Activated CD8-positive, alpha-beta T cell treated with anti-CD3 and anti-CD28 coated beads, Interleukin-2, amount 10 ng/mL, durations not matched to agents 7 days and 5 days (primary cell): ENCODE results near the gene AIG1. TPM values are rescaled to one million over a fixed set of nuclear protein-coding genes. Genes with fewer than 3 reads are reported as not detected.
"Not testable (repeated sequence)": the region's sequence is repeated elsewhere in the genome, so short reads cannot be mapped to it uniquely, and the experiment has no call there.

Source experiments
- ATAC-seq: fragments of 150-1000 bp; cut with Tn5 transposase; one replicate; pipeline ENCODE4 v1.10.0; 2021; ENCODE audit warnings: moderate library complexity
- CTCF ChIA-PET: fragments of 350-600 bp; sonication (Branson Sonifier 250); formaldehyde crosslinking; loops from one replicate; lab custom pipeline; 2021; ENCODE audit warnings: antibody characterized with exemption; lab: Charles Lee
- POLR2A ChIA-PET: fragments of 350-600 bp; sonication (Branson Sonifier 250); formaldehyde crosslinking; loops from one replicate; lab custom pipeline; 2021; ENCODE audit warnings: antibody characterized with exemption; lab: Charles Lee
- DNase-seq: peaks from one replicate; pipeline ENCODE4 v3.0.0-alpha.2; 2020
- H3K27ac Mint-ChIP-seq: one replicate; pipeline ENCODE4 v1.8.0; 2021; ENCODE audit warnings: mild to moderate bottlenecking, mixed read lengths
- H3K27me3 Mint-ChIP-seq: one replicate; pipeline ENCODE4 v1.8.0; 2021; ENCODE audit warnings: low read depth, mixed read lengths
- H3K36me3 Mint-ChIP-seq: one replicate; pipeline ENCODE4 v1.8.0; 2021; ENCODE audit warnings: low read depth, mixed read lengths
- H3K4me1 Mint-ChIP-seq: one replicate; pipeline ENCODE4 v1.8.0; 2021; ENCODE audit warnings: low read depth, mixed read lengths
- H3K4me3 Mint-ChIP-seq: one replicate; pipeline ENCODE4 v1.8.0; 2021; ENCODE audit warnings: mild to moderate bottlenecking, mixed read lengths
- H3K9me3 Mint-ChIP-seq: one replicate; pipeline ENCODE4 v1.8.0; 2022; ENCODE audit warnings: mixed read lengths; ENCODE audit not compliant: insufficient read depth
- total RNA-seq, 2 experiments: library from RNA; stranded (reverse); gene quantifications; one replicate each; pipeline ENCODE4 v1.2.3, GENCODE V29; 2021

Gene AIG1
- total RNA-seq, 2 experiments from 2014 or later: 13.0 to 14.2 TPM

DNA sequence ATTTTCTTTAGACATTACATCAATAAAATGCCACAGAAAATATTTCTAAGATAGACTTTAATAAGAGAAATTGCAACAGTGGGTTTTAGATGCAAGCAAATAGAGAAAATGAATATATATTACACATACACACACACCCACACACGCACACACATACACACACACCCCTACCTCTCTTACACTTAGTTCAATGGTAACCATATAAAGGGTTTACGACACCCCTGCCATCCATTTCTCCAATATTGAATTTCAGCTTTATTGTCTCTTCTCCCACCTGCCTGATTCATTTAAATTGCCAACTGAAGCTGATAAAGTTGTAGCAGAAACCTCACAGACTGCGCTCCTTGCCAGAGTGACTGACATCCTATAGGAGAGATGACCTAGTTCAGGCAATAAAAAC lies 235.2 kb downstream of the AIG1 start:
- no peak overlapping the region for H3K4me3 Mint-ChIP-seq
- POLR2A ChIA-PET: no interaction called here

DNA sequence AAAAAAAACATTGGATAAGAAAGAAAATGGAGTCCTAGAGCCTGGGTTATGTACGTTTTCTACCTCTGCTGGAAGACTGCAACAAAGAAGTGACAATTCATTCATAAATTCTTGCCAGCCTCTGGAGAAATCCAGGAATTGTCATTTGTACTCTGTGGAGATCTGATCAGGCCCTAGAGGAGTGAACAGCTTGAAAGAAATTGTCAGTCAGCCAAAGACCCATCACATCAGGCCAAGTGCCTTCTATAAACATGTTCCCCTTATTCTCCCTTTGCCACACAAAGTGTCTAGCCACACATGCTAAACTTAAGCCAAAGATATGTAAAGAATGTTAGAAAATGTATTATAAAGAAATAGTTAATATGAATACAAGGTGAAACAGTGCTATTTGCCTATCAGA lies 237.4 kb downstream of the AIG1 start:
- ChIA-PET POLR2A (no interaction called here), CTCF (no interaction called here)
- Mint-ChIP-seq H3K27ac (no peak overlapping the region), H3K9me3 (no peaks in the 10 kb centered on the region), H3K36me3 (no peaks in the 10 kb centered on the region), H3K4me1 (peaks cover 2% of the 10 kb centered on the region), H3K27me3 (no peaks in the 10 kb centered on the region), H3K4me3 (no peak overlapping the region)
- no peak for DNase-seq
- no peak for ATAC-seq

More for the DNA sequence above, 235.2 kb downstream of the AIG1 start:
- no peaks in the 10 kb centered on the region for H3K36me3 Mint-ChIP-seq
- ATAC-seq: no peak
- H3K27me3 Mint-ChIP-seq: no peaks in the 10 kb centered on the region
- no peak overlapping the region for H3K27ac Mint-ChIP-seq
- peaks cover 2% of the 10 kb centered on the region for H3K4me1 Mint-ChIP-seq
- no peaks in the 10 kb centered on the region for H3K9me3 Mint-ChIP-seq
- no peak for DNase-seq
- CTCF ChIA-PET: no interaction called here

DNA sequence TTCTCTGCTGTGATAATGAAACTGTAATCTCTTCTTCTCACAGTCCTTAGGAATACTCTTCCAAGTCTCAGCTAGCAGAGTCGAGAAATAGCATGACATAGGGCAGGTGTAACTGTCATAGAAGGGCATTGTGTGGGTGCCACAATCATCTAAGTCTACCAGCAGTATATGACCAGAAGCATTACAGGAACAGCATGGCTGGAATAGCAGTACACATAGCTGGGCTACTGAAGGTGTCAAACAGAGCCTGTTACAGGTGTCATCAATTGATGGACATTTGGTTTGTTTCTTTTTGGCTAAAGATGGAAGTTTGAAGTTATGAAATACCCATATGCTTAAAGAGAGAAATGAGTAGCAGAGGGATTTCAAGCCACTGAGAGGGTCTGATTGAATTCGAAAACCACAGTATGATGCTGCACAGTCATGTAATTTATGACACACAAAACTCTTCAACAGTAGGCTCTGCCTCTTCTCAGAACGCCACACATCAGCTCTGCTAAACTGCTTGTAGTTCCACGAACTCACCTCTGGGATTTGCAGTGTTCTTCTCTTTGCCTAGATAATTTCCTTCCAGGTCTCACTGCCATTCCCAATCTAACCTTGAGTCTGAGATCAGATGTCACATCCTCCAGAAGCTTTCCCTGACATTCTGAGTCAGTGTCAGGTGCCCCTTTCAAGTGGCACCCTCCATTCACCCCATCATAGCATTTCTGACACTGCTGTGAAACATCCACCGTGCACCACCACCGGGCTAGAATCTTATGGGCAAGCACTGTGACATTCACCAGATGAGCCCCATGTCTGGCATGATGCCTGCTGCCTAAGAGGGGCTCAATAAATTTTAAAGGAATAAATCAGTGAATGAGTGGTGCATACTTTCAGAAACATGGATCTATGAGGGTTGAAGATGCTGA lies 238.8 kb downstream of the AIG1 start:
- H3K4me3 Mint-ChIP-seq: no peak overlapping the region
- DNase-seq (no peak), ATAC-seq (no peak)
- ChIA-PET CTCF (no interaction called here), POLR2A (no interaction called here)
- no peaks in the 10 kb centered on the region for H3K9me3 Mint-ChIP-seq
- H3K4me1 Mint-ChIP-seq: peaks cover 2% of the 10 kb centered on the region
- no peak overlapping the region for H3K27ac Mint-ChIP-seq
- H3K27me3 Mint-ChIP-seq: no peaks in the 10 kb centered on the region
- H3K36me3 Mint-ChIP-seq: no peaks in the 10 kb centered on the region

DNA sequence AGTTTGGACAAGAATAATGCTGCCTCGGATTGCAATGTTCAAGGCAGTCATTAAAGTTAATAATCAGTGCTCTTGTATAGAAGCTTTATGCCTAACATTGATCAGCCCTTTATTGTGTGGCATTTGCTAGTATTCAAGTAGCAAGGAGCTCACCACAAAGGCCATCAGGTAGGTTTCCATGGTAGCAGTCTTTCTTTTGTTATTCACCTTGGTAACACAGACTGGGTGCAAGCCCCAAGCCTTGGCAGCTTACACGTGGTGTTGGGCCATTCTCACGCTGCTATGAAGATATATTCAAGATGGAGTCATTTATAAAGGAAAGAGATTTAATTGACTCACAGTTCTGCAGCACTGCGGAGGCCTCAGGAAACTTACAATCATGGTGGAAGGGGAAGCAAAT lies 240.5 kb downstream of the AIG1 start:
- Mint-ChIP-seq H3K4me1 (peaks cover 2% of the 10 kb centered on the region), H3K27ac (no peak overlapping the region), H3K4me3 (no peak overlapping the region), H3K36me3 (no peaks in the 10 kb centered on the region), H3K9me3 (no peaks in the 10 kb centered on the region), H3K27me3 (no peaks in the 10 kb centered on the region)
- ATAC-seq: no peak
- POLR2A ChIA-PET: no interaction called here
- DNase-seq: no peak
- CTCF ChIA-PET: interaction anchor here (0.9 kb wide), 1 partner anchor 10 kb away, joined by 3 read pairs; no protein-coding TSS in a partner anchor

DNA sequence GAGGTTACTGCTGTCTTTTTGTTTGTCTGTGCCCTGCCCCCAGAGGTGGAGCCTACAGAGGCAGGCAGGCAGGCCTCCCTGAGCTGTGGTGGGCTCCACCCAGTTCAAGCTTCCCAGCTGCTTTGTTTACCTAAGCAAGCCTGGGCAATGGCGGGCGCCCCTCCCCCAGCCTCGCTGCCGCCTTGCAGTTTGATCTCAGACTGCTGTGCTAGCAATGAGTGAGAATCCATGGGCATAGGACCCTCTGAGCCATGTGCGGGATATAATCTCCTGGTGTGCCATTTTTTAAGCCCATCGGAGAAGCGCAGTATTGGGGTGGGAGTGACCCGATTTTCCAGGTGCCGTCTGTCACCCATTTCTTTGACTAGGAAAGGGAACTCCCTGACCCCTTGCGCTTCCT lies 247.1 kb downstream of the AIG1 start:
- CTCF ChIA-PET, H3K9me3 Mint-ChIP-seq, POLR2A ChIA-PET, H3K36me3 Mint-ChIP-seq, H3K4me1 Mint-ChIP-seq, H3K4me3 Mint-ChIP-seq, H3K27me3 Mint-ChIP-seq, DNase-seq, H3K27ac Mint-ChIP-seq, ATAC-seq: not testable (repeated sequence)

DNA sequence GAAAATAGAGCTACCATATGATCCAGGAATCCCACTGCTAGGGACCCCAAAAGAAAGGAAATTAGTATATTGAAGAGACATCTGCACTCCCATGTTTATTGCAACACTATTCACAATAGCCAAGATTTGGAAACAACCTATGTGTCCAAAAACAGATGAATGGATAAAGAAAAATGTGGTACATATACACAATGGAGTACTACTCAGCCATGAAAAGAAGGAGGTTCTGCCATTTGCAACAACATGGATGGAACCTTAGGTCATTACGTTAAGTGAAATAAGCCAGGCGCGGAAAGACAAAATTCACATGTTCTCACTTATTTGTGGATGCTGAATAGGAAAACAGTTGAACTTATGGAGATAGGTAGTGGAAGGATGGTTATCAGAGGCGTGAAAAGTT lies 252.5 kb downstream of the AIG1 start:
- Mint-ChIP-seq H3K27me3 (peaks cover 4% of the 10 kb centered on the region), H3K4me1 (no peaks in the 10 kb centered on the region), H3K36me3 (no peaks in the 10 kb centered on the region), H3K4me3 (no peak overlapping the region), H3K27ac (no peak overlapping the region), H3K9me3 (peaks cover 6% of the 10 kb centered on the region)
- ChIA-PET POLR2A (no interaction called here), CTCF (interaction anchor here (1.0 kb wide), 1 partner anchor 114 kb away, joined by 3 read pairs; no protein-coding TSS in a partner anchor)
- ATAC-seq (no peak), DNase-seq (no peak)

DNA sequence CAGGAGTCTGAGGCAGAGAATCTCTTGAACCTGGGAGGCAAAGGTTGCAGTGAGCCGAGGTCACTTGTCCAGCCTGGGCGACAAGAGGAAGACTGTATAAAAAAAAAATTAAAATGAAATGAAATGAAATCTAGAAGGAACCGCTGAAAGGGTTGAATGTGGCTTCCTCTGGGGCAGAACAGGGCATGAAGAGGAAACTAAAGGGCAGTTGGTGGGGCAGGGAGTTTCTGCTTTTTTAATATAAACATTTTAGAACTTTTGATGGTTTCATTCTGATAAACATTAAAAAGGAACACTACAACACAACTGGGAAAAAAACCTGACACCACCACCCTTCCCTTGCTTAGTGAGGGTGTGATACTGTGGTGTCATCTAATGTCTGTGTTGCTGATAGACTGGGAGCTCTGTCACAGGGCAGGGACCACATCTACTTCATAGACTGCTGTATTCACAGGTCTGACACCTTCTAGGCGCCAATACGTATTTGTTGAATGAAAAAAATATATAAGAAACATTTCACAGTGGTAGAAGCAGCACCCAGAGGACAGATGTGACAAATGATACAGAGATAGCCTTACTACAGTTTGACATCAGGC lies 260.9 kb downstream of the AIG1 start:
- ChIA-PET CTCF (no interaction called here), POLR2A (no interaction called here)
- no peak overlapping the region for H3K27ac Mint-ChIP-seq
- no peaks in the 10 kb centered on the region for H3K9me3 Mint-ChIP-seq
- H3K4me3 Mint-ChIP-seq: no peak overlapping the region
- DNase-seq (no peak), ATAC-seq (no peak)
- H3K4me1 Mint-ChIP-seq: no peaks in the 10 kb centered on the region
- peaks cover 4% of the 10 kb centered on the region for H3K27me3 Mint-ChIP-seq
- H3K36me3 Mint-ChIP-seq: no peaks in the 10 kb centered on the region

DNA sequence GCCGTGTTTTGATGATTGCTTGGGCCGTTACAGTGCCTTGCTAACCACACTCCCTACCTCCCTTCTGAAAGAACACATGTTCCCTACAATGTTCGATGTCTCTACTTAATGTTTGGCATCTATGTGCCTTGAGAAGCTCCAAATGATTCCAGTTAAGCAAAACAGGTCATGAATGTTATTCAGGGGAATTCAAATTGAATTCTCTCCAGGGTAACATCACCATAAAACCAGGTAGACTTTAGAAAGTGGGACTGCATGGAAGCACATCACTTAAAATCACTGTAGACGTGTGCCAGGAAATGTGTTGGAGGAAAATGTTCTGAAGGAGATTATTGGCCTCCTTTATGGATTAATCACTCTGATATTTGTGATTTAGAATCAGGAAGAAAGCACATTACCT lies 261.7 kb downstream of the AIG1 start:
- ATAC-seq (no peak), DNase-seq (no peak)
- H3K4me1 Mint-ChIP-seq: no peaks in the 10 kb centered on the region
- no peaks in the 10 kb centered on the region for H3K36me3 Mint-ChIP-seq
- ChIA-PET CTCF (no interaction called here), POLR2A (no interaction called here)
- H3K9me3 Mint-ChIP-seq: no peaks in the 10 kb centered on the region
- H3K27me3 Mint-ChIP-seq: peaks cover under 1% of the 10 kb centered on the region
- H3K27ac Mint-ChIP-seq: no peak overlapping the region
- H3K4me3 Mint-ChIP-seq: no peak overlapping the region

DNA sequence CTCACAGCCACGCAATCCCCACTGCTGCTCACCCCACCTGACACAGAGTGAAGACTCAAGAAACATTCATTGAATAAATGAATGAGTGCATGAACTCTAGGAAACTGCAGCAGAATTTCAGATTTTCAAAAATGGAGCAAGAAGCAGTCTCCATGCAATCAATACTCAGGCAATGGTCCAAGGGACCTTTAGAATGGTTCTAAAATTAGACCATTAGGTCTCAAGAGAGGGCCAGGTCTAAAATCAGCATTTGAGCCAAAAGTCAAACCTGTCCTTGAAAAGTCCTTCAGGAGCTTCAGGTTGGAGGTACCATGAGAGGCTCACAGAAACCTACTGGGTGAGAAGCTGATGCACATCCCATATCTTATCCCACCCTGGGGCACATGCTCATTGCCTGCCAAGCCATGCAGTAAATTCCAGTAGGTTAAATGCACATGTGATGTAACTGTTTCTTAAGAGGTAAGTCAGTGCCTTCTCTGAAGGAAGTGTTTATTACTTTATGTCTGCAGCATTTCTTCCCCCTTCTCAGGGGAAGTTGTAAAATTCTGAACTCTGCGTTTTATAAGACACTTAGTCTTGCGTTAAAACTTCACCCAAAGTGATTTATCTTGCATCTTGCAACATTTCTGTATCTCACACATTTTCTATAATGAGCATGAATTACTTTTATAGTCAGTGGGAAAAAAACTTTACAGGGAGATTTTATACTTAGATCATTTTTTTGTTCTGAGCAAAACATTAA lies 263.2 kb downstream of the AIG1 start:
- no peaks in the 10 kb centered on the region for H3K9me3 Mint-ChIP-seq
- H3K27ac Mint-ChIP-seq: no peak overlapping the region
- no peaks in the 10 kb centered on the region for H3K27me3 Mint-ChIP-seq
- no peaks in the 10 kb centered on the region for H3K4me1 Mint-ChIP-seq
- CTCF ChIA-PET: no interaction called here
- H3K36me3 Mint-ChIP-seq: no peaks in the 10 kb centered on the region
- ATAC-seq (no peak), DNase-seq (no peak)
- POLR2A ChIA-PET: no interaction called here
- no peak overlapping the region for H3K4me3 Mint-ChIP-seq

DNA sequence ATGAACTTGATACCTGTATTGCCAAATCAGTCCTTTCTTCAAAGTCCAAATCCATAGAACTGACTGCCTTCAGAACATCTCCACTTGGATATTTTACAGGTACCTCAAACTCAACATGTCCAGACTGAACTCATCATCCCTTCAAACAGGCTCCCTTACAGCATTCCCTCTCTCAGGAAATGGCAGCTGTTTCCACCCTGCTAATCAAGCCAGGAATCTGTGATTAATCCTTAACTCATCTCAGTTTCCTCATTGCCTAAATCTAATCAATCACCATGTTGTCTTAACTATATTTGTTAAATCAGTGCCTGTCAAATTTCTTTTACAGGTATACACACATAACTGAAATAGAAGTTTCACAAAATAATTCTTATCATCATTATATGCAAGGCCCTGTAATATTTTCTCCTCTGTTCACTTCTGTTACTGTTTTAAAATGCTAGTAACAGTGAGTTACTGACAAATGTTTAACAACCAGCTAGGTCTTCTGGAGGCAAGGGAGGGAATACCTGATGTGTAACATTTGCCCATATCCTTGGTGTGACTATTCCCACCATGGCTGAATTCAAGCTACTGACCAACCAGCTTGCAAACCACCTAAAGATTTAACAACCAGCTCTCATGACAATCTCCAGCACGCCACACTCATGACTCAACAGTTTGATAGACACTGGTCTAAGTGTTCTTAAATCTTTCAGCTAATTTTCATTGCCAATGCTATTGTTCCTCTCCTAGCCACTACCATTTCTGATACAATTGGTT lies 264.9 kb downstream of the AIG1 start:
- H3K4me3 Mint-ChIP-seq: no peak overlapping the region
- no peaks in the 10 kb centered on the region for H3K27me3 Mint-ChIP-seq
- no peak overlapping the region for H3K27ac Mint-ChIP-seq
- no peak for DNase-seq
- ATAC-seq: no peak
- ChIA-PET POLR2A (no interaction called here), CTCF (no interaction called here)
- no peaks in the 10 kb centered on the region for H3K9me3 Mint-ChIP-seq
- H3K4me1 Mint-ChIP-seq: no peaks in the 10 kb centered on the region
- H3K36me3 Mint-ChIP-seq: no peaks in the 10 kb centered on the region

DNA sequence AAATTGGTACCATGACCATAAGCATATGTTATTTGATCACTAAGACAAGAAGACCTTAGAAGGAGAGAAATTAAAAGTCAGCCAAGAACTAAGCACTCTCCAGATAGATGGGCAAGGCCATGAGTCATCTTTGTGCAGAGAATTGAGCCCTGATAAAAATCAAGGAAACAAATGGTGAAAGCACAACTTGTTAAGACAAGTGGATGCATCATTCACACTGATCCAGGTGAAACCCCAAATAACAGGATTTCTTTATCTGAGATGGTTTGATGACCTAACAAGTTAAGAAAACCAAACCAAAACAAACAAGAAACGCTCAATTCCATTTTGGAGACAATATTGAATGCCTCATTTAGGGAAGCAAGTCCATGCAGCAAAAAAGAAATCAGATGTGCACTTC lies 268.2 kb downstream of the AIG1 start:
- H3K4me3 Mint-ChIP-seq: no peak overlapping the region
- ChIA-PET CTCF (no interaction called here), POLR2A (no interaction called here)
- no peak for ATAC-seq
- no peak for DNase-seq
- no peaks in the 10 kb centered on the region for H3K4me1 Mint-ChIP-seq
- no peak overlapping the region for H3K27ac Mint-ChIP-seq
- H3K36me3 Mint-ChIP-seq: no peaks in the 10 kb centered on the region
- no peaks in the 10 kb centered on the region for H3K9me3 Mint-ChIP-seq
- H3K27me3 Mint-ChIP-seq: no peaks in the 10 kb centered on the region
